Heart left ventricle (tissue), 13 donors: Measurements from ENCODE around the gene IRF8.

ENCODE experiments used
- POLR2A ChIP-seq, 2 donors: fragments of 450-650 bp; IDR thresholded peaks; one replicate each; pipeline ENCODE4 v1.6.1; 2017; ENCODE audit warnings: antibody characterized with exemption in 2 of 2, mild to moderate bottlenecking in 2 of 2, moderate library complexity in 2 of 2
- TF ChIP-seq, protein P1 (sequence below), 12 donors: fragments of 200-600 bp; sonication (generic) in 4 of 12; IDR thresholded peaks; one replicate each; pipeline versions ENCODE4 v1.5.0 to v1.8.0; 2018 to 2022; ENCODE audit warnings: antibody characterized with exemption in 12 of 12, mild to moderate bottlenecking in 5 of 12
- donor health status: ischemic (EF 13 %, LVEDD 7.1; RV severe dilation, severe dysfunction).
- donor health status: DM: no; HTN: yes; CAD: no.
- donor health status: DM: no; HTN: no; CAD: no.
- donor health status: ischemic (EF 25% LVEDD 6.9; RV normal size, moderate dysfunction).
- donor health status: ischemic (EF 25% LVEDD 5.7; RV mildly dilated, moderate dysfunction).
- donor health status: ischemic (EF 35%, LVEDD 5.7; RV mildly dilated, moderate dysfunction).
- donor health status: nonischemic (EF 11% LVEDD 7.7; RV severe dilation, severe dysfunction).
- donor health status: DM: yes; HTN: yes; CAD: no.
- donor health status: PGD.
- donor health status: ischemic (EF 29% LVEDD 5.4; RV normal size, mild dysfunction).
- donor health status: nonischemic (EF 23%, LVEDD 6.1; RV moderate dilation, normal function).

DNA sequence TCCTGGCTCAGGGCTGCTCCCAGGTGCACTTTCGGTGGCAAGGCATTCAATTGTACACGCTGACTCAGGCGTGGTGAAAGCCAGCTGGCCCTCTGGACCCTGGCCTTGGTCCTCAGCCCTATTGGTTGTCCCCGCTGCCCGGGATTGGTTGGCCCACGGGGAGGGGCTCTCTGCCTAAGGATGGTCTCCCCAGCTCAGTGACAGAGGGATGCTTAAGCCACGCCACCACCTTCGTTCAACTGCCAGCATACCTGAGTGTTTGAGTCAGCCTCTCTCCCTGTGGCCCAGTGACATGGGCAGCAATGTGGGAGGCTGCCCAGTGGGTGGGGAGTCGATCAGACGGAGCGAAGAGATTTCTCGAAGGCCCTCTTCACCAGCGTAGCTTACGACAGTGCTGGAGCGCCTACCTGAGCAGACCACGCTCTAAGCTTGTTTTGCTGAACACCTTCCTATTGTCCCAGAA, 30.3 kb downstream of the IRF8 start:
- no peak for TF ChIP-seq POLR2A (IDR thresholded peaks at IDR 0.05)
- TF ChIP-seq, protein P1, sequence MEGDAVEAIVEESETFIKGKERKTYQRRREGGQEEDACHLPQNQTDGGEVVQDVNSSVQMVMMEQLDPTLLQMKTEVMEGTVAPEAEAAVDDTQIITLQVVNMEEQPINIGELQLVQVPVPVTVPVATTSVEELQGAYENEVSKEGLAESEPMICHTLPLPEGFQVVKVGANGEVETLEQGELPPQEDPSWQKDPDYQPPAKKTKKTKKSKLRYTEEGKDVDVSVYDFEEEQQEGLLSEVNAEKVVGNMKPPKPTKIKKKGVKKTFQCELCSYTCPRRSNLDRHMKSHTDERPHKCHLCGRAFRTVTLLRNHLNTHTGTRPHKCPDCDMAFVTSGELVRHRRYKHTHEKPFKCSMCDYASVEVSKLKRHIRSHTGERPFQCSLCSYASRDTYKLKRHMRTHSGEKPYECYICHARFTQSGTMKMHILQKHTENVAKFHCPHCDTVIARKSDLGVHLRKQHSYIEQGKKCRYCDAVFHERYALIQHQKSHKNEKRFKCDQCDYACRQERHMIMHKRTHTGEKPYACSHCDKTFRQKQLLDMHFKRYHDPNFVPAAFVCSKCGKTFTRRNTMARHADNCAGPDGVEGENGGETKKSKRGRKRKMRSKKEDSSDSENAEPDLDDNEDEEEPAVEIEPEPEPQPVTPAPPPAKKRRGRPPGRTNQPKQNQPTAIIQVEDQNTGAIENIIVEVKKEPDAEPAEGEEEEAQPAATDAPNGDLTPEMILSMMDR (IDR thresholded peaks at IDR 0.05), result no peak
